HG03469 (cell line): Measurements from ENCODE around the gene AQP12A.

Source experiments
- ATAC-seq: cut with Tn5 transposase; IDR thresholded peaks from one replicate; pipeline ENCODE4 v1.9.1; 2021; ENCODE audit warnings: mild to moderate bottlenecking, moderate library complexity, moderate number of reproducible peaks; ENCODE audit not compliant: unreplicated experiment

Gene AQP12A

DNA sequence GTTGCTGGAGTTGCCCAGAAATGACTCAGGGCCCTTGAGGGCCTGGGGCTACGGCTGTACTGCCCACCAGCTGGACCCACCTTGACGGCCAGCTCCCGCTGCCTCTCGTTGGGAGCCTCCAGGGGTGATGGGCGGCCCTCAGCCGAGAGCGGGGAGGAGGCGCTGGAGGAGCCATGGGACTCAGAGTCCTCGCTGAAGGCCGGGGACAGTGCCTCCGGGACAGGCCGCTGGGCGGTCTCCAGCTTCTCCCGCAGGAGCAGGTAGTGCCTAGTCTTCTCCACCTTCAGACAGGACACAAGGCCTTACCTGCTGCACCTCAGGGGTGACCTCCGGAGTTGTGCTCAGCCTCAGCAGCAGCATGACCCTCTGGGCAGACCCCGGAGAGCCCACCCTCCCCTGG is 30.7 kb downstream of the AQP12A start:
- no peak for ATAC-seq

DNA sequence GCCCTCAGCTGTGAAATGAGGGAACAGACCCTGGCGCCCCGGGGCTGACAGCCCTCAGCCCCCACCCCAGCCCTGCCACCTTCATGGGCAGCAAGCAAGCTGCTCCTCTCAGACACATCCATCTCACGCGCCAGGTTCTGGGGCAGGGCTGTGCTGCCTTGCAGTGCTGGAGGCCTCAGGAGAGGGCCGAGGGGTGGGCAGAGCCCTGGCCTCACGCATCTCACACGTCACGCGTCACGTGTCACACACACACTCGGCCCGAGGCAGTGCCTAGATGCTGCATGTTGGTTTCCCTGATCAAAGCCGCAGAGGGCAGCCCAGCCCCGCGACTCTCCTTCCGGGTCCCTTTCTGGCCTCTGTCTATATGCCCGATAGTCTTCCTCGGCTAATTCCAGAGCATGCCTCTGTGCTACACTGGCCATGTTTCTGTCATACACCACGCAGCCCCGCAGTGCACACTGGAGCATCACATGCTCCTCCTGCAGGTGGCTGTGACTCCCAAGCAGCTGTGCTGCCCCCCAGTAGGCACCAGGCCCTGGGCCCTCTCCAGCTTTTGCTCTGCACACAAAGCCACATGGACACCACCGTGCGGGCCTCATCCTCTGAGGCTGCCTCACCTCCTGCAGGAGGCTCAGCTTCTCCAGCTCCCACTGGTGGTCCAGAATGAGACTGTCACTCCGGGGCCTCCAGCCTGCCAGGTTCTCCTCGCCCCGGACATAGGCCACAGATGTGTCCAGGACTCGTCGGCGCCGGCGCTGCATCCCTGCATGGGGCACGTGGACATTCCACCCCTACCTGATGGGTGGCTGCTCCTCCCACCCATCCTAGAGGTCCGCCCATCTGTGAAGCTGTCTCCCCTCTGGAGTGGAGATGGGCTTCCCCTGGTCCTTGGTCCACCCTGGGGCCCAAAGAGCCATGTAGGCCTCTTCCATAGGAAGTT is 31.4 kb downstream of the AQP12A start:
- no peak for ATAC-seq

DNA sequence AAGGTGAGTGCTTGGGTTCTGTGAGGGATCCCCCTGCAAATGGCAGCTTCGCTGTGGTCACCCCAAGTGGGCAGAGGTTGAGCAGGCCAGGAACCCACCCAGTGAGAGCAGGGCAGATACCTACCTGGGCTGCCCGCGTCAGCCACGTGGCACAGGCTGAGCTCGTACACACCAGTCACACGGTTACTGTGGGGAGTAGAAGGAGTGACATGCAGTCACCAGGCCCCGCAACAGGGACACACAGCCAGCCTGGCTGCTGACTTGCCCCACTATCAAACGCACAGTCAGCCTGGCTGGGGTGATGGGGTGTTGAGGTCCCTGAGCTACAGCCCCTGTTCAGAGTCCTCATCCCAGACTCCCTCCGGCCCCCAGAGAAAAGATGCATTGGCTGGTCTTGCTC is 32.2 kb downstream of the AQP12A start:
- ATAC-seq, result no peak

DNA sequence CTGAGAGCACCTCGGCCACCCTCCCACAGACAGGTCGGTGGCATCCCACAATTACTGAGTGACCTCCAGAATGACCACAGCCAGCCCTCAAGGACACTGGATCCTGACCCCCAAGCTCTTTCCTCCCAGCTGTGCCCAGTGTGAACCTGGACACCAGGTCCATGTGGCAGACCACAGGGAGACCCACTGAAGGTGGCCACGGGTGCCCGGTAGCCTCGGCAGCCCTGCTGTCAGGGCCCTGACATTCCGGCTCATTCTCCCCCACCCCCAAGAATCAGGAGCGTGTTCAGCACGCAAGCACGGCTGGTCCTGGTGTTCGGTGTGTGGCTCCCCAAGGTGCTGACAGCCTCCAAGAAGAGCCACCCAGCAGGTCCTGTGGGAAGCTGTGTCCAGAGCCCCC is 32.8 kb downstream of the AQP12A start:
- ATAC-seq, result no peak

DNA sequence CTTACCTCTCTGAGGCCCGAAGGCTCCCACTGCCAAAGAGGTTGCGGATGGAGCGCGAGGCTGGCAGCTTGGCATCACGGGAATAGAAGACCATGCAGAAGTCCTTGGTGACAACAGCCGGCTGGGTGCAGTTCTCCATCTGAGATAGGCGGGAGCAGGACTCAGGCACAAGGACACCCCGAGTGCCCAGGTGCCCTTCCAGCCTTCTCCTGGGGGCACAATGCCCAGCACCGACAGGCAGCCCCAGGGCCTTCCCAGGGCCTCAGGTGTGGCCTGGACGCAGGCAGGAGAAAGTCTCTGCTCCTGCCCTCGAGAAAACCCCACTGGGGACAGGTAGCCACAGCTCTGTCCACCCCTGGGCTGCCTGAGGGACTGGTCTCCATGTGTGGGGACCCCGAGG is 33.6 kb downstream of the AQP12A start:
- no peak for ATAC-seq

DNA sequence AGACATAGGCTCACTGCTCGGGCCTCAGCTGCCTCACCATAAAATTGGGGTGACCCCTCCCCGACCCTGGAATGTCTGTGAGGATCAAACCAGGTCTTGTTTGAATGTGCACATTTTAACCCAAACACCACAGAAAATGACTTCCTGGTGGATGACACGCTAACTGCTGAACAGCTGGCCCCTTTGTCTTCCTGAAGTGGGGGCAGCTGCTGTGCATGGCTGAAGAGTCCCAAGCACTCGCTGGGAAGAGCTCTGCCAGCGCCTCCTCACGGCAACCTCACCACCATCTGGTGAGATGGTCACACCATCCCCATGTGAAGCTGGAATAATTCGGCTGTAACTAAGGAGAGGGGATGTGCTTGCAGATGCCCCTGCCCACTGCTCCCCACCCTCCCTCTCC is 34.0 kb downstream of the AQP12A start:
- ATAC-seq, result no peak

DNA sequence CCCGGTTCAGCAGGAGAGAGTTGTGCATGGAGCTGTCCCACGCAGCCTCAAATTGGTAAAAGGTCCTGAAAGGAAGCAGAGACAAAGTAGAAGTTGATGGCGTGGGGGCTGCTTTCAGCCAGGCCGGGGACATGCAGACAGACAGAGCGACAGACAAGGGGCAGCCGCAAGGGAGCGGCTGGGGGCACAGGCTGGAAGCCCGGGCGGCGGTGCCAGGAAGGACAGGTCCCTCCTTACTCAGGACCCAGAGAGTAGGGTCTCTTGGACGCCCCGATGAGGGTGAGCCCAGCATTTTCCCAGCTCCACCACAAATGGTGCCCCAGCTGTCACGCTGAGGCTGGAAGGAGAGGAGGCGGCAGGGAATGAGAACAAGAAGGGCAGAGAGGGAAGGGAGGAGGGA is 35.2 kb downstream of the AQP12A start:
- no peak for ATAC-seq

DNA sequence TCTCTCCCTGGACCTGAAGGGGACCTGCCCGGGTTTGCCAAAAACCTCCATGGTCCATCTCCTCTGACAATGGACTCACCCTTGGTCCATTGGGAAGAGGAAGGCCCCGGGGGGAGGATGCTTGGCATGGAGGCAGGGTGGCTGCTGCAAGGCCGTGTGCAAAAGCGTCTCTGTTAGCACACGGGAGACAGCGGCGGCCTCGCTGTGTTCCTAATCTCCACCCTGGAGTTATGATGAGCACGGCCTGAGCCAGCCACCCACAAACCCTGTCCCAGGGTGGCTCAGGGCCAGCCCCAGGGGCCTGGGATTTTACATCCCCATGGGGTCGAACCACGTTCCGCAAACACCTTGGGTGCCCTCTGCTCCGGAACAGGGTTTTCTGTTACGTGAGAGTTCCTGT is 35.8 kb downstream of the AQP12A start:
- no peak for ATAC-seq

DNA sequence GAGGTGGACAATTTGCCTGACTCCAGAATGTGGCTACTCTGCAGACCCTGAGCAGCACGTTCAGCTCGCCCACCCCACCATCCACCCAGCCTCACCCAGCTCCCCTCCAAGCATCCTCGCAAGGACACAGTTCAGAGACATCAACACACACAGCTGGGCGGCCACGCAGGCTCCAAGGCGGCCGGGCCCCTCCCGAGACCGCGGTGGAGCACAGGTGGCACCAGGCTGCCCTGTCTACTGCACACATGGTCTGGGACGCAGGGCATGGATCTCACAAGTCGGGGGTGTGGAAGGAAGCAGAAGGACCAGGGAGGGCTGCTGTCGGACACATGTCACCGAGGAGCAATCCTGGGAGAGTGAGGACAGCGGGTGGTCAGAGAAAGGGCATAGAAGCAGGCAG is 36.2 kb downstream of the AQP12A start:
- no peak for ATAC-seq

DNA sequence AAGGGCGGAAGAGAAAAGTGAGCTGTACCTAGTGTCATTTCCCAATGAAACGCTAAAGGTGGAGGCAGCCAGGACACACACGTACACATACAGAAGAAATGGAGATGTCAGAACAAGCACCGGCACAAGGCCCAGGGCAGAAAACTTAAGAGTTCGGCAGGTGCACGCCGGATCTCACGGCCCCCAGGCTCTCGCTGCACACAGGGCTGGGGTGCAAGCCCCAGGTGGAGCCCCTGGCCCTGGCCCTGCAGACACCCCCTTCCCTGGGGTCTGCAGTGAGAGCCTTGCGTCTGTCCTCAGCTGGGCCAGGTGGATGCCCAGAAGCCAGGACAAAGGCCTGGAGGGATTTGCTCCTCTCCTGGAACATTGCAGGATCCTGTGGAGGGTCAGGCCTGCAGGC is 36.7 kb downstream of the AQP12A start:
- ATAC-seq, result no peak

DNA sequence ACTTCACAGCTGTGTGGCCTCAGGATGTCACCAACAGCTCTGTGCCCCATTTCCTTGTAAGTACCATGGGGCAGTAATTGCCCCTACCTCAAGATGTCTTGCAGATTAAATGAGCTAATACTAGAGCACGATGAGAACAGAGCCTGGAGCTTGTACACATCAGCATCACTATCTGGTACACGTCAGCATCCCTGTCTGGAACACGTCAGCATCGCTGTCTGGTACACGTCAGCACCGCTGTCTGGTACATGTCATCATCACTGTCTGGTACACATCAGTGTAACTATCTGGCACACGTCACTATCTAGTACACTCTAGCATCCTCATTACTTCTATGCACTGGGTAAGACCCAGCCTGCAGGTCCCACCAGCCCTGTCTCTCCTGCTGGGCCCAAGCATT is 37.2 kb downstream of the AQP12A start:
- ATAC-seq, result no peak

DNA sequence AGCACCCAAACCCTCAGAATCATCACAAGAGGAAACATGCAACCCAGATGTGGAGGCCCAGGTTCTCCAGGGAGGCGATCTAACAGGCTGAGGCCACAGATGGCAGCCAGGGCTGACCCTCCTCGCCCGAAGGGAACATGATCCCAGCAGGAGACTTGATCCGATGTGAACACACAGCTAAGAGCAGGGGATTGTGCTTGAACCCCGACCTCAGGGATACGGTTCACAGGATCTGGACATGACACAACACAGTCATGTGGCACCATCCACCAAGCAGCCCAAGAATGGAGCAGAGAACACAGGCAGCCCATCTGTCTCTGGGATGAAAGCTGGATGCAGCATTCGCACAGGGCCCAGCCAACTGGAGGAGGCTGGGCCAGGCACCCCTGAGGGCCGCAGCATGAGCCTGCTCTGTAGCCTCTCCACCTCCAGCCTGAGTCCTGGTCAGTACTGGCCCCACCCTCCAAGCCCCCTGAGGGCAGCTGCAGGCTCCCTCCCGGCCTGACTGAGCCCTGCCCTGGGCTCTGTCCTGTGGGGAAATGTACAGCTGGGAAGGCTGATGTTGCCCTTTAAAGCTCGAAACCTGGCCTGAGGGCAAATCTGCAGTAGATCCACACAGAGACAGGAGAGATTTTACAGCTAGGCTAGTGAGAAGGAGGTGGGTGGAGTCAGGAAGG is 39.0 kb downstream of the AQP12A start:
- no peak for ATAC-seq

DNA sequence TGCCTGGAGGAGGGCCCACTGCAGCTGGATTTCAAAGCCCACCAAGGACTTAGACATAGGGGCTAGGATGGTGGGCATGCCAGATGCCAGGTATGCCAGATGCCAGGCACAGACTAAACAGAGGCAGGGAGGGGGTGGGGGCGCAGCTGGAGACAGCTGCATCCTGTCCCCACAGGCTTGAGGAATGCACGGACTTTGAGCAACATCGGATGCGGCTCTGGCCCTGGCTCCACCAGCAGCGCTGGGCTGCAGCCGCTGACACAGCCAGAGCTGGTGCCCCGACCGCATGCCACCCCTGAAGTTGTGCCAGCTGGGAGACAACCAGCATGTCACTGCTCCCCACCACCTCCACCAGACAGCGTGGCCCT is 39.5 kb downstream of the AQP12A start:
- no peak for ATAC-seq

DNA sequence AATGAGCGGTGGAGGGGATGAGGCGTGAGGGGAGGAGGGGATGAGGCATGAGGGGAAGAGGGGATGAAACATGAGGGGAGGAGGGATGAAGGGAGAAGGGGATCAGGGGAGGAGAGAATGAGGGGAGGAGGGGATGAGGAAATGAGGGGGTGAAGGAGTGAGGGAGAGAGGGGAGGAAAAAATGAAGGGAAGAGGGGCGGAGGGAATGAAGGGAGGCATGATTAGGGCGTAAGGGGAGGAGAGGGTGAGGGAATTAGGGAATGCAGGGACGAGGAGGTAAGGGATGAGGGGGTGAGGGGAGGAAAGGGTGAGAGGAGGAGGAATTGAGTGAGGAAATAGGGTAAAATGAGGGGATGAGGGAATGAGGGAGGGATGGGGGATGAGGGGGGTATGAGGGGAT is 40.5 kb downstream of the AQP12A start:
- ATAC-seq, result no peak

DNA sequence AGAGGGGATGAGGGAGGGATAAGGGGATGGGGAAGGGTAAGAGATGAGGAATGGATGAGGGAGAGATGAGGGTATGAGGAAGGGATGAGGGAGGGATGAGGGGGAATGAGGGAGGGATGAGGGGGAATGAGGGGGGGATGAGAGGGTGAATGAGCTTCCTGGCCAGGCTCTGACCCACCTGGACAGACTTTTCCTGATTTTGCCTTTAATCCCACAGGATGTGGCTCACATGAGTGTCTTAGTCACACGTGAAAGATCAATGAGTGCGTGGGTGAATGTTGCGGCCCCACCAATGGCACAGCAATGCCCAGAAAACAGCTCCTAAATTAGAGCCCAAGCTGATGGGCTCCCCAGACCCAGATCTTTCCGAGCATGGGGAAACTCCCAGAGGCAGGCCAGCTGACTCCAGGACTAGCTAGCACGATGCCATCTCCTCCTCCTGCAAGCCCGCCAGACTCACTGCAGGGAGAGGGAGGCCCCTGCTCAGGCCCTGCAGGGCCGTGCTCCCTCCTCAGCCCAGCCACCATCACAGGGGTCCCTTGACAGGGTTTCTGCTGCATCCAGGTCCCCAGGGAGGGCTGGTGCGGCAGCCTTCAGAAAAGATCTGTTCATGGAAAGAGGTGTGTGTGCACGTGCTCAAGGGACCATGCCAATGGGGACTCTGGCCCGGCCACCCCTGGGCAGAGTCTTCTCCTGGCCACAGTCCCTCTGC is 41.4 kb downstream of the AQP12A start:
- no peak for ATAC-seq

DNA sequence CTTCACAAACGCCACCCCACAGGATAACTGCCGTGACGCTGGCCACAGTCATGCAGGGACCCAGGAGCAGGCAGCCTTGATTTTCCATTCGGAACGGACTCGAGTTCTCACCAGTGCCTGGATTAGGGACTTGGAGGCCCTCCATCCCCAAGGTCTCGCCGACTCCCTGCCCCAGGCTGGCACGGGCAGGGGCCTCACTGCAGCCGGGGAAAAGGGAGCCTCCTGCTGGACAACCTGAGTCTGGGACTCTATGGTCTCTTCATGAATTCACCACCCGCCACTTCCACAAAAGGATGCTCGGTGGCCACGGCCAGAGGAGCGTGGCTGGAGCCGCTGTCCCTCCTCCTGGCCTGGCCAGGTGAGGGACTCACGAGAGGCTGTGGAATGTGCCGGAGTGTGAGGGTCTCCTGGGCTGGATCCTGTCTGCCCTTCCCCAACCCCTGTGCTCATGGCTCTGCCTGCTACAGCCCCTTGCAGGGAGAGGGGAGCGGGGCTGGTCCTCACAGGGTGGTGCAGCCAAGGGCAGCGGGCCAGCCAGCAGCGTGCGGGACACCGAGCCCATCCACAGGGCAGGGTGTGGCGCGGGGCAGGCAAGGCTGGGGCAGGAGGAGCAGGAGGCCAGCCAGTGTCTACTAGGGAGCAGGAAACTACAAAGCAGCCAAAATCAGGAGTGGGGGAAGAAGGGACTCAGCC is 42.3 kb downstream of the AQP12A start:
- ATAC-seq, result no peak

DNA sequence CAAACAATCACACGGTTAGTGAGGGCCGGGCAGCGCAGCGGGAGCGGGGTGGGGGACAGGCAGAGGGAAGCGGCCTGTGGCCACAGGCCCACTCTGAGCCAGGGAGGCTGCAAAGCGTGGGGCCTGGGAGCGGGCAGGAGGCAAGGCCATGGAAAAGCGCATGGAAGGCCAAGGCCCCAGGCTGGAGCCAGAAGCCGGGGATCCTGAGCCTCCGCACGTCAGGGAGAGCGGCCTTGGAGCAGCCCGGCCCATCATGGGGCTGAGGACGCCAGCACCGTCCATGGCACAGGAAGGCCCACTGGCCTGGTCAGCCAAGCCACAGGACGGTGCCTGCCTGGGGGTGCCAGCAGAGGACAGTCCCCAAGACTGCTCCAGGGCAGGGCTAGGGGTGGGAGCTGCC is 43.1 kb downstream of the AQP12A start:
- no peak for ATAC-seq

DNA sequence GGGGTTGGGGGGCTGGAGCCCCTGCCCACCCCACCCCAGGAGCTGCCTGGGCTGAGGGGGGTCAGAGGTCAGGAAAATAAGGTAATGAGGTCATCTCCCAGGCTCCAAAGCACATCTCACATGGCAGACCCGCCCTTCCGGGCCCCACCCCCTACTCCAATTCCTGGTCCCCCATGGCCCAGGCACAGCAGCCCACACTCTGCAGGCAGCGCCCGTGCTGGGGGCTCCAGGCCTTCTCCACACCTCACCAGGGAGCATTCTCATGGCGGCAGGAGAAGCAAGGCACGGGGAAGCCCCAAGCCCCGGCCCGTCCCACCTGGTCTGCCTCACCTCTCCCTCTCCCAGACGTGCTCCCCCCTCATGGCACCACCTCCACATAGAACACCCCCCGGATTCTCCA is 43.8 kb downstream of the AQP12A start:
- no peak for ATAC-seq

DNA sequence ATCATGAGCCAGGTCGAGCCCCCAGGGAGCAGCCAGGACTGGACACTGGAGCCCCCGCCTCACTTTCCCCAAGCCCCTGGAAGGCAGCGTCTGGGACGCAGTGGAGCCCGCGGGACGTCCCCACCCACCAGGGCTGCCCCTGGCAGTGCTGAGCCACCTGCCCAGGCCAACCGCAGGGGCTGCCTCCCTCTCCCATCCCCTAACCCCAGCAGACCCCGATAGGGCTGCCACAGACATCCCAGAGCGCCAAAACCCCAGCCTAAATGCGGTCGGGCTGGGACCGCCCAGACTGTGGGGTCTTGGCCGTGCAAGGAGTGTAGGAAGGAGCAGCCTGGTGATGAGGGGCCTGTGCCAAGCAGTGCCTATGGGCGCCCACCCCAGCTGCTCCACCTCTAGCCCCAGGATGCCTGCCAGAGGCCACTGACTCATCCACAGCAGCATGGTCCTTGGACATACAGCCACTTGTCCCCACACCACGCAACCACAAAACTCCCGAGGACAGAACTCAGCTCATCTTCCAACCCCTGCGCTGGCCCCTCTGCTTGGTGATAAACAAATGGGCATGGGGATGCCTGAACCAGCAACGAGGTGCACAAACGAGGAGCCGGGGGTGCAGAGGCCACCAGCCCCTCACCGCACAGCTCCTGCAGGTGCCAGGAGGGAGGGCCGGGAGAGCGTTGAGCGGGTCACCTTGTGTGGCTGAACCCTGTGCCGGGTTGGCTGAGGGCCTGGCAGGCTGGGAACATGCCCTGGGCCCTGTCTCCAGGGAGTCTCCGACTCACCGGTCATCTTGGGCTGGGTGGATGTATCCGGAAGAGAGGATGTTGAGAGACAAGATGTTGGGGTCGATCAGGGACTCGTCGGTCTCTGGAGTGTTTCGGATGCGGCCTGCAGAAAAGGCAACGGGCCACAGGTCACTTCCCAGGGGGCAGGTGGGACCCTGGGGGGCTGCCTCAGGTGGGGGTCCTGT is 44.9 kb downstream of the AQP12A start:
- no peak for ATAC-seq

DNA sequence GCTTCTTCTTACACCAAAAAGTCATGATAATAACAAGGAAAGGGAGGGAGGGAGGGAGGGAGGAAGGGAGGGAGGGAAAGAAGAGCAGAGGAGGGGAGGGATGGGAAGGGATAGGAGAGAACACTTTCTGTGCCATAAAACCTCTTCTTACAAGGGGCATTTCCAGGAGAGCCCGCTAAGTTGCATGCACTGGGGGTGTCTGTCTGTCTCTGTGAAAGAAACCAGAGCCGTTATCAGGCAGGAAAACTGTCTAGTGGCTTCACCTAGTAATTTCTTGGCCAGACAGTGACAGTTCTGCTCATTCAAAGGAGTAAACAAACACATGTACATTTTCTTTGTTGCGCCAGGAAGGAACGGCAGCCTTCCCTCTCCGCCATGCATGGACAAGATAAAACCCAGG is 45.8 kb downstream of the AQP12A start:
- no peak for ATAC-seq
